ENCODE measurements around the gene PLN.

DNA sequence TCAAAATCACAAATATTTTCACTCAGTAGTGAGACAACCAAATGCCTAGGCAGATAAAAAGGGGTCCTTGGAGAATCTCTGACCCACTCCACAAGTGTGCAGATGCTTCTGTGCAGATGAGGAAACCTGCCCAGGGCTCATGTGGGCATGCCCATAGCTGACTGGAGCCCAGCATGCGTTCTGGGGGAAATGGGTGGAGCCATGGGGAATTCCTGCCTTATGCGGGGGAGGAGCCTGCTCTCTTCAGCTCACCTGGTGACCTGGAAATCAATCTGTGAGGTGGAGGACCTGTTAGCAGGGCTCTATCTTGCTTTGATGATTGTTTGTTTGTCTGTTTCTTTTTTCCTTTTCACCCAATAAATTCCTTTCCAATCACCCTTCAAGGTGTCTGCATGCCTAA, 23.4 kb upstream of the PLN start:
- TF ChIP-seq POLR2A (IDR thresholded peaks at IDR 0.05), result no peak
- no peak for TF ChIP-seq CTCF (IDR thresholded peaks at IDR 0.05)

Data from uterus (tissue), 2 donors.